Smooth muscle cell (in vitro differentiated cells): ENCODE data around the gene SPAG17. TPM values are rescaled to one million over a fixed set of nuclear protein-coding genes. Genes with fewer than 3 reads are reported as not detected.

Experiments
- DNase-seq: peaks from one replicate; lab custom pipeline; 2025; ENCODE audit not compliant: unreplicated experiment; lab: John Stamatoyannopoulos, UW
- H2AFZ ChIP-seq: fragments of 200-600 bp; sonication (generic); 2 replicates; pipeline ENCODE4 v1.6.0; 2016; ENCODE audit warnings: antibody characterized with exemption, low read depth, mild to moderate bottlenecking
- H3F3A ChIP-seq: fragments of 200-600 bp; sonication (generic); 2 replicates; pipeline ENCODE4 v1.6.0; 2017; ENCODE audit warnings: antibody characterized with exemption, low read depth
- H3K27ac ChIP-seq: fragments of 200-600 bp; sonication (generic); 2 replicates; pipeline ENCODE4 v1.5.1; 2016; ENCODE audit warnings: low read depth, mild to moderate bottlenecking
- H3K27me3 ChIP-seq: fragments of 200-600 bp; sonication (generic); 2 replicates; pipeline ENCODE4 v1.6.1; 2016; ENCODE audit warnings: low read depth, mild to moderate bottlenecking
- H3K36me3 ChIP-seq: fragments of 200-600 bp; sonication (generic); 2 replicates; pipeline ENCODE4 v1.5.1; 2016; ENCODE audit warnings: low read depth
- H3K4me1 ChIP-seq: fragments of 200-600 bp; sonication (generic); 2 replicates; pipeline ENCODE4 v1.5.1; 2016; ENCODE audit warnings: low read depth
- H3K4me2 ChIP-seq: fragments of 200-600 bp; sonication (generic); 2 replicates; pipeline ENCODE4 v1.6.0; 2016; ENCODE audit warnings: mild to moderate bottlenecking
- H3K4me3 ChIP-seq: fragments of 200-600 bp; sonication (generic); 2 replicates; pipeline ENCODE4 v1.5.1; 2016; ENCODE audit warnings: mild to moderate bottlenecking
- H3K79me2 ChIP-seq: fragments of 200-600 bp; sonication (generic); 2 replicates; pipeline ENCODE4 v1.6.0; 2016; ENCODE audit warnings: low read depth, mild to moderate bottlenecking
- H3K9ac ChIP-seq: fragments of 200-600 bp; sonication (generic); 2 replicates; pipeline ENCODE4 v1.6.0; 2016; ENCODE audit warnings: low read depth
- H3K9me3 ChIP-seq: fragments of 200-600 bp; sonication (generic); replicated peaks from 2 replicates; pipeline ENCODE4 v1.5.1; 2016; ENCODE audit warnings: low read depth
- H4K20me1 ChIP-seq: fragments of 200-600 bp; sonication (generic); 2 replicates; pipeline ENCODE4 v1.6.0; 2016; ENCODE audit warnings: low read depth
- WGBS: methylation state at CpG from one replicate; pipeline ENCODE4 v1.1.7; 2016; ENCODE audit warnings: low lambda C conversion rate; 5-methylcytosine and 5-hydroxymethylcytosine counted together
- polyA plus RNA-seq: library from polyadenylated mRNA; unstranded; fragments of >200 nt; fragmentation: Nextera tagmentation; extraction: Ambion mirVana; gene quantifications from 2 replicates; pipeline ENCODE4 v1.2.1, GENCODE V29; 2016
- total RNA-seq: library from RNA; depleted of rRNA; stranded (reverse); fragments of >200 nt; gene quantifications from 2 replicates; pipeline ENCODE4 v1.2.3, GENCODE V29; 2014
- TF ChIP-seq, protein P1 (sequence below): fragments of 200-600 bp; sonication (generic); IDR thresholded peaks from 2 replicates; pipeline ENCODE4 v1.5.1; 2017; ENCODE audit warnings: borderline replicate concordance, mild to moderate bottlenecking, antibody characterized with exemption; ENCODE audit not compliant: insufficient read depth, poor library complexity, severe bottlenecking

The SPAG17 gene
- total and polyA plus RNA-seq, 2 experiments from 2014 or later, result 1.1 to 11.1 TPM

DNA sequence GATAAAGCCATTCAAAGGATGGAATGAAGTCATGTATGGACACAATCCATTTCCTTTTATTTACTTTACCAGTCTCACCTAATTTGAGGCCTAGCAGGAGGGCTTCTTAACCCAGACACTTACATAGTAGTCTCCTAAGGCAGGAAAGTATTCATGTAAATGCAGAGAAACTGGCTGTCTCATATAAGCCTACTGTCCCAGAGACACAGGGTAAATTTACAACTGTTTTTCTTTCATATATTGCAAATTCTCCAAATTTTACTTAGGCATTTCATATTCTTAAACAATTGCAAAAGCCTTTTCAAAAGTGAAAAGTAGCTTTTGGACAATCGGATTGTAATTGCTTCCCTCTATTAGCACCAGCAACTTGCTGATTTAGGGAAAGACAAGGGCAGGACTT, 29.9 kb downstream of the SPAG17 start:
- Histone ChIP-seq H3K36me3 (no peaks in the 10 kb centered on the region), H3K27me3 (no peaks in the 10 kb centered on the region), H3K9me3 (no peaks in the 10 kb centered on the region), H4K20me1 (no peaks in the 10 kb centered on the region), H3K79me2 (no peaks in the 10 kb centered on the region), H3K4me1 (peaks cover 8% of the 10 kb centered on the region), H3K4me2 (no peak overlapping the region), H3K9ac (no peak overlapping the region), H3F3A (peaks cover 8% of the 10 kb centered on the region), H3K4me3 (no peak overlapping the region), H3K27ac (no peak overlapping the region), H2AFZ (no peak overlapping the region)
- DNase-seq, result no peak
- TF ChIP-seq, protein P1, sequence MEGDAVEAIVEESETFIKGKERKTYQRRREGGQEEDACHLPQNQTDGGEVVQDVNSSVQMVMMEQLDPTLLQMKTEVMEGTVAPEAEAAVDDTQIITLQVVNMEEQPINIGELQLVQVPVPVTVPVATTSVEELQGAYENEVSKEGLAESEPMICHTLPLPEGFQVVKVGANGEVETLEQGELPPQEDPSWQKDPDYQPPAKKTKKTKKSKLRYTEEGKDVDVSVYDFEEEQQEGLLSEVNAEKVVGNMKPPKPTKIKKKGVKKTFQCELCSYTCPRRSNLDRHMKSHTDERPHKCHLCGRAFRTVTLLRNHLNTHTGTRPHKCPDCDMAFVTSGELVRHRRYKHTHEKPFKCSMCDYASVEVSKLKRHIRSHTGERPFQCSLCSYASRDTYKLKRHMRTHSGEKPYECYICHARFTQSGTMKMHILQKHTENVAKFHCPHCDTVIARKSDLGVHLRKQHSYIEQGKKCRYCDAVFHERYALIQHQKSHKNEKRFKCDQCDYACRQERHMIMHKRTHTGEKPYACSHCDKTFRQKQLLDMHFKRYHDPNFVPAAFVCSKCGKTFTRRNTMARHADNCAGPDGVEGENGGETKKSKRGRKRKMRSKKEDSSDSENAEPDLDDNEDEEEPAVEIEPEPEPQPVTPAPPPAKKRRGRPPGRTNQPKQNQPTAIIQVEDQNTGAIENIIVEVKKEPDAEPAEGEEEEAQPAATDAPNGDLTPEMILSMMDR, result no peak
- 90% methylated on average over 1 of the region's 1 CpG for WGBS

- peaks cover 2% of the 10 kb centered on the region for H3K4me1 ChIP-seq
- H3K36me3 ChIP-seq, result no peaks in the 10 kb centered on the region
- no peak for DNase-seq
- H3K27me3 ChIP-seq, result no peaks in the 10 kb centered on the region
- no peak overlapping the region for H3K27ac ChIP-seq
- H3K79me2 ChIP-seq, result no peaks in the 10 kb centered on the region
- H3K4me2 ChIP-seq, result no peak overlapping the region
- H3K4me3 ChIP-seq, result no peak overlapping the region
- H3K9me3 ChIP-seq, result no peaks in the 10 kb centered on the region
- H3K9ac ChIP-seq, result no peak overlapping the region
- TF ChIP-seq, protein P1, result peak; percentile 47
- peaks cover under 1% of the 10 kb centered on the region for H3F3A ChIP-seq
- no peak overlapping the region for H2AFZ ChIP-seq
- WGBS, result 100% methylated on average over 1 of the region's 1 CpG
- no peaks in the 10 kb centered on the region for H4K20me1 ChIP-seq
Observed at GRCh38 chr1:118154220-118154619, 30.8 kb downstream of the SPAG17 start.

GRCh38 chr1:118151312-118151937, 33.6 kb downstream of the SPAG17 start:
- H3F3A ChIP-seq, result peaks cover 13% of the 10 kb centered on the region
- 2% methylated on average over 6 of the region's 6 CpGs for WGBS
- H3K36me3 ChIP-seq, result no peaks in the 10 kb centered on the region
- no peak overlapping the region for H2AFZ ChIP-seq
- no peak for DNase-seq
- TF ChIP-seq, protein P1, result peak; percentile 88
- H4K20me1 ChIP-seq, result no peaks in the 10 kb centered on the region
- no peak overlapping the region for H3K4me3 ChIP-seq
- H3K27ac ChIP-seq, result no peak overlapping the region
- H3K4me2 ChIP-seq, result no peak overlapping the region
- no peak overlapping the region for H3K9ac ChIP-seq
- no peaks in the 10 kb centered on the region for H3K4me1 ChIP-seq
- H3K27me3 ChIP-seq, result no peaks in the 10 kb centered on the region
- H3K9me3 ChIP-seq, result no peaks in the 10 kb centered on the region
- H3K79me2 ChIP-seq, result no peaks in the 10 kb centered on the region

DNA sequence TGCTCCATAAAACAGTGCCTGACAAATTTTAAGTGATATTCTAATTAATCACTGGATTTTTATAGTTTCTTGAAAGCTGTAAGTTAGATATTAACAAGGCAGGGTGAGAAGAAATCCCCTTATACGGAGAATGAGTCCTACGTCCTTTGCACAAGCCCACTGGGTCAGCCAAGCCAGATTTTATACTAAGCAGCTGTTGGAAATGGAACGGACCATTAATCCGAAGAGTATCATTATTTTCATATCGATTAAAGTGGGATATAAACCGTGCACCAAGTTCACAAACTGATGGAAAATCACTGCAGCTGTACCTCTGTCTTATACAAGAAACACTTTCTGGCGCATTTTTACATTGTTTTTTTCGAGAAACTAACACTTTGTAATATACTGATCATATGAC, 35.2 kb downstream of the SPAG17 start:
- no peaks in the 10 kb centered on the region for H4K20me1 ChIP-seq
- no peak overlapping the region for H3K27ac ChIP-seq
- H3K79me2 ChIP-seq, result no peaks in the 10 kb centered on the region
- no peaks in the 10 kb centered on the region for H3K36me3 ChIP-seq
- WGBS, result 96% methylated on average over 8 of the region's 8 CpGs
- no peak overlapping the region for H2AFZ ChIP-seq
- TF ChIP-seq, protein P1, result no peak
- no peaks in the 10 kb centered on the region for H3K4me1 ChIP-seq
- peaks cover 13% of the 10 kb centered on the region for H3F3A ChIP-seq
- DNase-seq, result no peak
- no peaks in the 10 kb centered on the region for H3K9me3 ChIP-seq
- H3K9ac ChIP-seq, result no peak overlapping the region
- no peaks in the 10 kb centered on the region for H3K27me3 ChIP-seq
- H3K4me3 ChIP-seq, result no peak overlapping the region
- no peak overlapping the region for H3K4me2 ChIP-seq
